ENCODE data around the gene F2RL3.

F2RL3 gene

DNA sequence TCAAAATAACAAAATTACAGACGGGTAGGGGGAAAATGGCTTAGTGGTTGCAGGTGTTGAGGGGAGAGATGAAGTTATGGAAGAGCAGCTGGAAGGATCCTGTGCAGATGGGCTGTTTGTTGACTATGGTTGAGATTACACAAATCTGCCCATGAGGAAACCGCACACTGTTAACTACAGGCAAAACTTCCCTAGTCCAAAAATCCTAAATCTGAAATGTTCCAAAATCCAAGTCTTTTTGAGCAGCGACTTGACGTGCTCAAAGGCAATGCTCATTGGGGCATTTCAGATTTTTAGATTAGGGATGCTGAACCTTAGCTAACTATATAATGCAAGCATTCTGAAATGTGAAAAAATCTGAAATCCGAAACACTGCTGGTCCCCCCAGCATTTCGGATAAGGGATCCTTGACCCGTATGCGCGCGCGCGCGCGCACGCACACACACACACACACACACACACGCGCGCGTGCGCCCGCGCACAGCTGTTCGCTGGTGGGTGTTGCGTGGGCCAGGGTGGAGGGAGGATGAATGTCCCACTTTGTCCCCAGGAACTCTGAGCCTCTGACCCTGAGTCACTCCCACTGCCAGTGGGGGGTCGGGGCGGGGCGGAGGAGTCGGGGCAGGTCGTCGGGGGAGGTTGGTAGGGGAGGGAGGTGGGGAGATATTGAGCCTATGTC lies 6.8 kb downstream of the F2RL3 start:
- no peak for DNase-seq (ENCODE audit: low read depth)

DNA sequence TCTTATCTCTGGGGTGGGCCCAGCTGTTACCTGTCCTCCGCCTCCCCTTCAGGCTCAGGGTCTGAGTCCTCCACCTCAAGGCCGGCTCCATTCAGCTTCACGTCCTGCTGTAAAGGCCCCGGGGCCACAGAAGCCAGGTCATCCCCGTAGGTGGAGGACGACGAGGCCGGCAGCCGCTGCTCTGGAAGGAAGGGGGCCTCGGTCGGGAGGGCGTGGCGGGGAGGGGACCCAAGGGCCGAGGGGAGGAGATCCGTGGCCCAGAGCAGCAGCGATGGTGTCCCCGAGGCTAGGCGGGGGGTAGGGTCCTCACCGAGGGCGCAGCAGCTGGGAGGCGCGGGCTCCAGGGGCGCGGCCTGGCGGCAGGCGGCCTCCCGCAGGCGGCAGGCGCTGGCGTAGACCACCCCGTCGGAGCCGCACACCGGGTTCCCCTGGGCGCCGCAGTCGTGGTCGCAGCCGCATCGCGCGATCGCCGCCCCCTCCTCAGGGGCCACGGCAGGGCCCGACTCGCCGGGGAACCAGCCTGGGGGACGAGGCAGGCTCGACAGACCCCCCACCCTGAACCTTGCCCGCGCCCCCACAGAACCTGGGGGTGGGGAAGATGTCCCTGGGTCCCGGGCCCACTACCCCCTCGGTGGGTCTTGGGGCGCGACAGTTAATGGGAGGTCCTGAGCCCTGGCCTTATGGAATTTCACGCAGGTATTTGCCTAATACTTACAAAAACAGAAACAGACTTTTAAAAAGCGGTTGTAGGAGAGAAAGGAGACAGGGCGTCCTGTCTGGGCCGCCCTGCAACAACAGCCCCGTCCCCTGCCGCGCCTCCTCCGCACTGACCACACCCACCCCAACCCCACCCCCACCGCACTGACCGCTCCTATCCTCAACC lies 7.6 kb downstream of the F2RL3 start:
- no peak for DNase-seq (ENCODE audit: low read depth)

DNA sequence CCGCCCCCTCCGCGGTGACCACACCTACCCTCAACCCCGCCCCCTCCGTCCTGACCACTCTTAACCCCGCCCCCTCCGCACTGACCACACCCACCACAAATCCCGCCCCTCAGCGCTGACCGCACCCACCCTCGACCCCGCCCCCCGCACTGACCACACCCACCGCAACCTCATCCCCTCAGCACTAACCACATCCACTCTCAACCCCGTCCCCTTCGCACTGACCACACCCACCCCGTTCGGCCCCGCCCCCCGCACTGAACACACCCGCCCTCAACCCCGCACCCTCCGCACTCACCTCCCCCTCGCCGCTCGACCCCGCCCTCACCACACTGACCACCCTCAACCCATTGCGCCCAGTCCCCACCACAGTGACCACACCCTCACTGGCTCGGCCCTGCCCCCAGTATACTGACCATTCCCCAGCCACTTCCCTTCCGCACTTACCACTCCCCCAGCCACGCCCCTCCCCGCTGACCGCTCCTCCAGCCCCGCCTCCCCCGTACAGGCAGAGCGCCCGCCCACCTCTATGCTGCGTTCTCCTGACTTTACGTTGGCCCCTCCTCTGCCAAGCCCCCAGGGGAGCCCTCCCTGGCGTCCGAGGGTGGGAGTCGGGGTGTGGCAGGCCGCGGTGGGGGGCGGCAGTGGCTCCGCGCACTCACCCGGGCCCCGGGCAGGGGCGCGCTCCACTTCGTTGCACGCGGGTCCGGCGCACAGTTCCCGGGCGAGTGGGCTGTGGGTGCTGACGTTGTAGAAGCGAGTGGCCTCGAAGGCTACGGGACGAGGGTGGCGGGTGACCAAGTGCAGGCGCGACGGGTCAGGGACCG lies 8.4 kb downstream of the F2RL3 start:
- DNase-seq (ENCODE audit: low read depth): peak; percentile 24

DNA sequence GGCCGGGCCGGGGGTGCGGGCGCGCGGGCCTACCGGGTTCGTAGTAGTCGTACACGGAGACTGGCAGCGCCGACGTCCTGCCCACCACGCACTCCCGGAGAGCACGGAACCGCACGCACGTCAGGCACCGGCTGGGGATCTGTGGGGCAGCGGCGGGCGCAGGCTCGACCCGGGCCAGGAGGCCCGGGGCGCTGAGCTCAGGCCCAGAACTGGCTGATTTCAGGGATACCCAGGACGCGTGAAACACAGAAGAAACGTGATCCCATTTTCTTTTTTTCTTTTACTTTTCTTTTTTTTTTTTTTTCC lies 9.0 kb downstream of the F2RL3 start:
- DNase-seq (ENCODE audit: low read depth): no peak

DNA sequence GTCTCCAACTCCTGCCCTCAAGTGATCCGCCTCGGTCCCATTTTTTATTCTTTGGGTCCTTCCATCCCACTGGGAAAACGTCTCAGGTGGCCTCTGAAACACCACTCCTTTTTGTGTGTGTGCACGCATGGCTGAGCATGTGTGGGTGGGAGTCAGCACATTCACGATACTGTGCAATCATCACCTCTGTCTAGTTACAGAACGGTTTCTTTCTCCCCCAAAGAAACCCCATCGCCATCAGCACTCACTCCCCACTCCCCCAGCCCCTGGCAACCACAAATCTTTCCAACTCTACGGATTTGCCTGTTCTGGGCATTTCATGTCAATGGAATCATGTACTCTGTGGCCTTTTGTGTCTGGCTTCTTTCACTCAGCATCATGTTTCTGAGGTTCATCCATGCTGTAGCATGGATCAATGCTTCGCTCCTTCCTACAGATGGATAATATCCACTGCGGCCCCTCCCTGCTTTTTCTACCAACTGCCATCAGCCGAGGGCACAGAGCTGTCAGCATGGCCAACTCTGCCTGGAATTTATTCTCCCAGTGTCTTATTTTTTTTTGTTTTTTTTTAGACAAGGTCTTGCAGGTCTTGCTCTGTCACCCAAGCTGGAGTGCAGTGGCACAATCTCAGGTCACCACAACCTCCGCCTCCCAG lies 9.7 kb downstream of the F2RL3 start:
- no peak for DNase-seq (ENCODE audit: low read depth)

DNA sequence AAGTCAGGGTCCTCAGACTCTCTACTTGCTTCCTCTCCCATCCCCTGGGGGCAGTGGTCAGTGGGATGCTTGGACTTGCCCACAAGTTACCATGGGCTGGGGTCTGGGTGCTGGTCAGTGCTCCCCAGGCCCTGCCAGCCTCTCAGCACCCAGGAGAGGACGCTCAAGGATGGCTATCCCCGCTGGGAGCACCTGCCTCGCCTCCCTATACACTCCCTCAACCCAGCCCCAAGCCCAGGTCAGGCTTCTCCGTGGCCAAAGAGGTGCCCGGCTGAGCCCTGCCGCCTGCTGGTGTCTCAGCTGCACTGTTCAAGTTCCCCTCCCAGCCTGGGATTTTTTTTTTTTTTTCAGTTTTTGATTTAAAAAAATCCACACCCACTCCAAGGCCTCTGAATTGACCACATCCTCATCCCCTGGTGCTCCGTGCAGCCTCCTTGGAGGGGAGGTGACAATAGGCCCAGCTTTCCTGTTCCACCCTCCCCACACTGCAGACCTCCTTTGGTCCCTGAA lies 10.8 kb downstream of the F2RL3 start:
- no peak for DNase-seq (ENCODE audit: low read depth)

DNA sequence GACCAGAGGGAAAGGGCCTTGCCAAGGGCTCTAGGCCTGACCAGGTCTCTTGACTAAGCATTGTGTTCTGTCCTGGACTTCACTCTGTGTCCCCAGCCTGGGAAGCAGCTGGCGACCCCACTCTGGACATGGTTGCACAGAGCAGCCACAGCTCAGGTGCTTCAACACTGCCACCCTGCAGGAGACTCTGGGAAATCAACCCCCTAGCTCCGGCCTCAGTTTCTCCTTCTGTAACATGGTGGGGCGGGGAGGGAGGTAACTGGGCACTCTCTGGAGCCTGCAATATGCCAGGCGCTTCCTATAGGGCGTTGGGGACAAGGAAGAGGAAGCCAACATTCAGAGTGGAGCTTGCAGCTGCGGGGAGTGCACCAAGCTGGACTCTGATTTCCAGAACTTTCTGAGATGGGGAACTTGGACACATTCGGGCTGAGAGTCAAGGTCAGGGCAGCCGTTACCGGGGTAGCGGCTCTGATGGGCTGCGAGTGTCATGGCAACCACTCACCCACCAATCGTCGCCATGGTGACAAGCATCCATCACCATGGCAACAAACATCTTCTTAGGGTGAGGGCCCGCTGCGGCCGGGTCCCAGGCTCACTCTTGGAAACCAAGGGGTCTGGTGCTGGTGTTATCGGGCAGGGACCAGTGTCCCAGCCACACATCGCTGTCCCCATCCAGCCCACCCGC lies 12.8 kb downstream of the F2RL3 start:
- no peak for DNase-seq (ENCODE audit: low read depth)

DNA sequence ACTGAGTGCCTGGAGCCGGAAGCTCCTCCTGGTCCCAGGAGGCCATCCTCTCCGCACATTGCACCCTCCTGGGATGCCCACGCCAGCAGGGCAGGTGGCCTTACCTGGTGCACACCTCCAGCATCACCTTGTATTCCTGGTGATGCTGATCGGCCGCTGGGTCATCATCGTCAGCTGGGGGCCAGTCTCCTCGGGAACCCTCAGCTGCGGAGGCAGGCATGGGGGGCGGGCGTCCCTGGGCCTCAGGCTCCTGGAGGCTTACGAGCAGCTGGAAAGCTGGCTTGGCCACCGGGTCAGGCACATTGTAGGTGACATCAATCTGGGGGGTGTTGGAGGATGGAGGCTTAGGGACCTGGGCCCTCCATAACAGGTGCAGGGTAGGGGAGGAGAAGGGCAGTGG lies 13.7 kb downstream of the F2RL3 start:
- no peak for DNase-seq (ENCODE audit: low read depth)

DNA sequence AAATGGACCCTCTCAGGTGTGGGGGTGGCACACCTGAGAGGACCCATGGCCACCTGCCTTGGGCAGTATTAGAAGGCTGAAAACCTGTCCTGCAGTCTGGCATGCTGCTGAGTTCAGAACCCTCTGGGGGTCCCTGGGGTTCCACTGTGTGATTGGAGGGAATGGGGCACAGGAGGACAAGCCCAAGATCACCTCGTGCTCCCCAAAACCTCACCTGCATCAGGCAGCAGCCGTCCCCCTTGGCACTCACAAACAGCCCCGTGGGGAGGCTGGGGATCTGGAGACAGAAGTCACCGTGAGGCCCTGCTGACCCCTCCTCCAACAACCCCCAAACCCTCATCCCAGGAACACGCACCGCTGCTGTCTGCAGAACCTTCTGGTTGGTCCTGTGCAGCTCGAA lies 14.5 kb downstream of the F2RL3 start:
- no peak for DNase-seq (ENCODE audit: low read depth)

DNA sequence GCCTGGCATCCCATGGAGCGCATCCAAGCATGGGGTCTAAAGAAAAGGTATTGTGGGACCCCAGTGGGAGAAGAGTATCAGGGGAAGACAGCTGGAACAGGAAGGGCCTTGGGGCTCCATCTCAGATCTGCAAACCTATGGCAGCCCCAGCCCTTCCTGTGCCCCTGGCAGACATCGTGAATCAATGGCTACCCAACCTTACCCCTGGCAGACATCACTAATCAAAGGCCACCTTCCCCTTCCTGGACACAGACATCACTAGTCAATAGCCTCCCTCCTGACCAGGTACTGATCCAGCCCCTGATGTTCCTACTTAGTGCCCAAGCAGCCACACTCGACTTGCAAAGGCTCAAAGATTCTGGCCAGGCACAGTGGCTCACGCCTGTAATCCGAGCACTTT lies 15.8 kb downstream of the F2RL3 start:
- DNase-seq (ENCODE audit: low read depth): no peak

DNA sequence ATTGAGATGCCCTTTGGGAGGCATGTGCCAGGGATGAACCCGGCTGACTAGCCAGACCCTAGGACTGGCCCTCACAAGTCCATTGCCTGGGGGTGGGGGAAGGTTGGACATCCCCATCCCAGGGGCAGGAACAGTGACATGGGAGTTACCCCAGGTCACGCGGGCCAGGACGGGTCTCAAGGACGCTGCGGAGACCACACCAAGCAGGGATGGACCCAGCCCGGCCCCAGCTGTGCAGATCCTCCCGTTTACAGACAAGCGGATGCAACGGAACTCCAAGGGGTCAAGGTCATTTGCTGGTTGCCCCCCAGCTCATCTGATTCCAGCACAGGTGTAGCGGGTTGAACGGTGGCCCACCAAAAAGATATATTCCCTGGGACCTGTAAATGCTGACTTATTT lies 20.0 kb downstream of the F2RL3 start:
- no peak for DNase-seq (ENCODE audit: low read depth)

DNA sequence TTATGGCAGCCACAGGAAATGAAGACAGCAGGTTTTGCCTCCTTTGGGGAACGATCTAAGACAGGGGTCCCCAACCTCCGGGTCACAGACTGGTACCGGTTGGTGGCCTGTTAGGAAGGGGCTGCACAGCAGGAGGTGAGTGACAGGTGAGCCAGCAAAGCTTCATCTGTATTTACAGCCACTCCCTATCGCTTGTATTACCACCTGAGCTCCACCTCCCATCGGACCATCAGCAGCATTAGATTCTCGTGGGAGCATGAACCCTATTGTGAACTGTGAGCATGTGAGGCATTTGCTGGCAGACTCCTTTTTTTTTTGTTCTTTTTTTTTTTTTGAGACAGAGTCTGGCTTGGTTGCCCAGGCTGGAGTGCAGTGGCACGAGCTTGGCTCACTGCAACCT lies 22.2 kb downstream of the F2RL3 start:
- DNase-seq (ENCODE audit: low read depth): no peak

DNA sequence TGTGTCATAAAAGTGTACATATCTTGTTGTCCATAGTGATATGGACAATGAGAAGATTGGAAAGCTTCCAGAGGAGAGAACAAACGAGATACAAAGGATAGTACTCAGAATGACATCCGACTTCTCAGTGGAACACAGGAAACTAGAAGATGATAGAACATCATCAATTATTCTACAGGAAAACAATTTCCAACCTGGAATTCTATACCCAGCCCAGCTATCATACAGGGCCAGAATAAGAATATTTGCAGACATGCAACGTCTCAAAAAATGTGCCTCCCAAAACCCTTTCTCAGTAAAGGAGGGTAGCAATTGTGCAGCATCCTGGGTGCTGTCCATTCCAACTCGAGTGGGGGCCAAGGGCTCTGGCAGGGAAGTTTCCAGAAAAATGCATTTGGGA lies 24.0 kb downstream of the F2RL3 start:
- DNase-seq (ENCODE audit: low read depth): no peak

DNA sequence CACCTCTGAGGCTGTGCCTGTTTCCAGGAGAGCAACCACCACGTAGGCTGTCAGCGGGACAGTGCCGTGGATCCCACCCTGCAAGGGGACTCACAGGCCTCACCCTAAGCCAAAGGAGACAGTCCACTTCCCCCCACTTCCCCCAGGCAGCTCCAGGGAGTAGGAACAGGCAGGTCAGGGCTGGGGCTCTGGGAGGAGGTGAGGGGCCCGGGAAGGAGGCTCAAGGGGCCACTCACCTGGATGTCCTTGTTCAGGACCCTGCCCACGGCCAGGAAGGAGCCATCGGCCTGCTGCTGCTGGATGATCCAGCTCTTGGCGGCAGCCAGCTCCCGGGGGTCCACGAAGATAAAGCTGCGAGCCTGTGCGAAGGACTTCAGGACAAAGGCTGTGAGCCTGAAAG lies 25.6 kb downstream of the F2RL3 start:
- no peak for DNase-seq (ENCODE audit: low read depth)

DNA sequence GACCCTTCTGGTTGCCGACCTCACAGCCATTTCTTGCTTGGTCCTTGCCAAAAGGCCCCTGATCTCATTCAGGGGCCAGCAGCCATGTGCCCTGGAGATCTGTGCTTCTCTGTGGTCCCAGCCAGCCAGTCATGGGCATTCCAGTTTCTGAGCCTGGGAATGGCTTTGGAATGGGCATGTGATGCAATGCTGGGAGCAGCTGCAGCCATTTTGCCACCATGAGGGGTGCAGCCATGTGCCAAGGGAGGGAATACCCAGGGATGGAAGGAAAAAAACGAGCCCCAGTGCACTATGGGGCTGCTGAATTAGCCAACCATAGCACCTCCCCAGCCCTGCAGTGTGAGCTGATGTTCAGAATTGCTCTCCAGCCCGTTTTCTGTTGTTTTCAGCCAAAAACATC lies 26.3 kb downstream of the F2RL3 start:
- no peak for DNase-seq (ENCODE audit: low read depth)

DNA sequence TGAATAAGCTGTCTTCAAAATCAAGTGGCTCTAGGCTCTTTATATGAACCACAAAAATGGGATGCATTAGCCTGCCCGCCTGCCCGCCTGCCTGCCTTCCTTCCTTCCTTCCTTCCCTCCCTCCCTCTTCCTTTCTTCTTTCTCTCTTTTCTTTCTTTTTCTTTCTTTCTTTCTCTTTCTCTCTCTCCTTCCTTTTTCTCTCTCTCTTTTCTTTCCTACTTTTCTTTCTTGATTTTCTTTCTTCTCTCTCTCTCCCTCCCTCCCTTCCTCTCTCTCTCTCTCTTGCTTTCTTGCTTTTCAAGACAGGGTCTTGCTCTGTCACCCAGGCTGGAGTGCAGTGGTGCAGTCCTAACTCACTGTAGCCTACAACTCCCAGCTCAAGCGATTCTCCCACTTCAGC lies 26.9 kb downstream of the F2RL3 start:
- no peak for DNase-seq (ENCODE audit: low read depth)

DNA sequence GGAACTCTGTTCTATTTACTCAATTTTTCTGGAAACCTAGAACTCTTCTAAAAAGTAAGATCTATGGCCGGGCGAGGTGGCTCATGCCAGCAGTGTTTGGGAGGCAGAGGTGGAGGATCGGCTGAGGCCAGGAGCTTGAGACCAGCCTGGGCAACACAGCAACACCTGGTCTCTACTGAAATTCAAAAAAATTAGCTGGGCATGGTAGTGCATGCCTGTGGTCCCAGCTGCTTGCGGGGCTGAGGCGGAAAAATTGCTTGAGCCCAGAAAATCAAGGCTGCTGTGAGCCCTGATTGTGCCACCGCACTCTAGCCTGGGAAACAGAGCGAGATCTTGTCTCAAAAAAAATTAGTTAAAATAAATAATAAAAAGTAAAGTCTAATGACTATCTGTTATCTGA lies 28.6 kb downstream of the F2RL3 start:
- DNase-seq (ENCODE audit: low read depth): no peak

DNA sequence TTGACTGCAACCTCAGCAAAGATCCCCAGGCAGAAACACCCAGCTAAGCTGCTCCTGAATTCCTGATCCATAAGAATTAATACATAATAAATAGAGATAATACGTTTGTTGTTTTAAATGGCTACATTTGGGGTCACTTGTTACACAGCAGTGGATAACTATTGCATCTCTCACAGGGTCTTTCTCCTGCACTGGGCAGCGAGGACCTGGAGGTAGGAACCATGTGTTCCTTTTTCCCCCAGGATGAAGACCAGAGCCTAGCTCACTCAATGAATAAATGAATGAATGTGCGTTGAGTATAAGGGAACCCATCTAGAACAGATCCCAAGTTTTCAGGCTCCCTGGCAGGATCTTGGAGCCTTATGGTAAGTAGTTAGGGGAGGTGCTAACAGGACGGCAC lies 30.7 kb downstream of the F2RL3 start:
- DNase-seq (ENCODE audit: low read depth): no peak

DNA sequence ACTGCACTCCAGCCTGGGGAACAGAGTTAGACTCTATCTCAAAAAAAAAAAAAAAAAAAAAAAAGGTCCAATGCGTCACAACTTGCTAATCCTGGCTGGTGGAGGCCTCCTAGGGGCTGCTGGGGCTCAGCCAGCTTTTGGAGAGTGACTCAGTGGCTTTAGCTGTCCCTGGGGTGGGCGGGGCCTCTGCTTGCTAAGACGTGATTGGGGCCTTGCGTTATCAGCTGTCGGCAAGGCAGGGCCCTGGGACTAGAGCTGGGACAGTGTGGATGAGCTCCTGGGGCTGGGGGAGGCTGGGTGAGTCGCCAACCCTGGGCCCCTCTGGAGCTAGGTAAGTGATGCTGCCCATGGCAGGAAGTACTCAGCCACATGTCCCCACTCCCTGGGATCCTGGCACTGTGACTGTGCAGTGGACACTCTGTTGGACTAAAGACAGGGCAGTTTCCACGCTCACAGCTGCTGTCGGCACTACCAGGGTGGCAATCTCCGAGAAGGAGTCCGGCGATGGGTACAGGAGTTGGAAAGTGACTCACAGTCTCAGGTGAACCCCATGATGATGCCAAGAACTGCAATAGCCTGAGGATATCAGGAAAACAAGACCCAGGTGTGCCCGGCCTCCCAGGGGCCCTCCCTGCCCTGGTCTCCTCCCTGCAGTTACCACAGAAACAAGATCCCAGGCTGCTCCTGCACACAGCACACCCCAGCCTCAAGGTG lies 32.2 kb downstream of the F2RL3 start:
- DNase-seq (ENCODE audit: low read depth): no peak

DNA sequence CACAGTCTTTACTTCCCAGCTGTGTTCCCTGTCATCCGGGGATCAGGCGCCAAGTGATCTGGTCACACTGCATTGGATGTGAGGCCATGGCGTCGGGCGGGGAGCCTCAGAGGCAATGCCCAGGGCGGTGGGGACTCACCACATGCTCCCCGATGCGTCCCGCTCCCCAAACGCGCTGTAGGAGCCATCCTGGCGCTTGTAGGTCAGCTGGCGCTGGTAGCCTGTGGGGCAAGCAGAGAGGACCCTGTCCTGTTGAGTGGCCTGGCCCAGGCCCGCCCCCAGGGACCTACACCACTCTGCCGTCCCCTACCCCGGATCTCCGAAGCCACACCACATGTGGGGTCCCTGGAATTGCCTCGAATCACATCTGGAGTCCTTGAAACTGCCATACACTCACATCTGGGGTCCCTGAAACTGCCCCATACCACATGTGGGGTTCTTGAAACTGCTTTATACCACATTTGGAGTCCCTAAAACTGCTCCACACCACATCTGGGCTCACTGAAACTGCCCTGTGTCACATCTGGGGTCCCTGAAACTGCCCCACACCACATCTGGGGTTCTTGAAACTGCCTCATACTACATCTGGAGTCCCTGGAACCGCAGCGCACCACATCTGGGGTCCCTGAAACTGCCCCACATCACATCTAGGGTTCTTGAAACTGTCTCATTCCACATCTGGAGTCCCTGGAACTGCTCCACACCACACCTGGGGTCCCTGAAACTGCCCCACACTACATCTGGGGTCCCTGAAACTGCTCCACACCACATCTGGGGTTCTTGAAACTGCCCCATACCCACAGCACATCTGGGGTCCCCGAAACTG lies 33.2 kb downstream of the F2RL3 start:
- DNase-seq (ENCODE audit: low read depth): no peak

All from T follicular helper cell (primary cell).